Measurements from ENCODE around the gene ORC3.

DNA sequence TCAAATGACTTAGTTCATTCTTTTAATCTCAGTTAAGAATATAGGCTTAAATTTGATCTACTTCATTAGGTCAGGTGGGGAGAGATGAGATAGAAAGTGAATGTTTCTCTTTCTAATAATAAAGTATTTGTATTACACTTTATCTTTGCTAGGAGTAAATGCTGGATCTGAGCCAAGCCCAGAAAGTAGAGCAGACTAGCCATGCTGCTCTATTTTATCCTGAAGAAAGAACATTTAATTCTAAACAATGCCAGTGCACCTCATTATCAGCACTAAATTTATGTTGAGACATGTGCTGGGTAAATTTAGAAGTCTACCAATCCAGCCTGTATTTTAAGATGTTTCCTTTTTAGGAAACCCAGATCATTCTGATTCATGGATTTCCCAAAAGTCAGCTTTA lies 68.6 kb downstream of the ORC3 start:
- TF ChIP-seq, protein P1, sequence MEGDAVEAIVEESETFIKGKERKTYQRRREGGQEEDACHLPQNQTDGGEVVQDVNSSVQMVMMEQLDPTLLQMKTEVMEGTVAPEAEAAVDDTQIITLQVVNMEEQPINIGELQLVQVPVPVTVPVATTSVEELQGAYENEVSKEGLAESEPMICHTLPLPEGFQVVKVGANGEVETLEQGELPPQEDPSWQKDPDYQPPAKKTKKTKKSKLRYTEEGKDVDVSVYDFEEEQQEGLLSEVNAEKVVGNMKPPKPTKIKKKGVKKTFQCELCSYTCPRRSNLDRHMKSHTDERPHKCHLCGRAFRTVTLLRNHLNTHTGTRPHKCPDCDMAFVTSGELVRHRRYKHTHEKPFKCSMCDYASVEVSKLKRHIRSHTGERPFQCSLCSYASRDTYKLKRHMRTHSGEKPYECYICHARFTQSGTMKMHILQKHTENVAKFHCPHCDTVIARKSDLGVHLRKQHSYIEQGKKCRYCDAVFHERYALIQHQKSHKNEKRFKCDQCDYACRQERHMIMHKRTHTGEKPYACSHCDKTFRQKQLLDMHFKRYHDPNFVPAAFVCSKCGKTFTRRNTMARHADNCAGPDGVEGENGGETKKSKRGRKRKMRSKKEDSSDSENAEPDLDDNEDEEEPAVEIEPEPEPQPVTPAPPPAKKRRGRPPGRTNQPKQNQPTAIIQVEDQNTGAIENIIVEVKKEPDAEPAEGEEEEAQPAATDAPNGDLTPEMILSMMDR (IDR thresholded peaks at IDR 0.05 in 2 of 3, conservative IDR thresholded peaks at IDR 0.05 in 1 of 3; ENCODE audit: control insufficient read depth in 2 of 3, extremely low read depth in 1 of 3, insufficient read depth in 1 of 3, low read depth in 3 of 3, low read length in 3 of 3): no peak
- TF ChIP-seq SMAD1 (IDR thresholded peaks at IDR 0.05; ENCODE audit: low read depth, partially characterized antibody): no peak
